HG03103 (cell line): ENCODE data around the gene SERPINB6.
"Not testable (repeated sequence)": the region's sequence is repeated elsewhere in the genome, so short reads cannot be mapped to it uniquely, and the experiment has no call there.

Experiments
- ATAC-seq: cut with Tn5 transposase; IDR thresholded peaks from one replicate; pipeline ENCODE4 v1.9.1; 2021; ENCODE audit warnings: low read depth; ENCODE audit not compliant: unreplicated experiment

Gene SERPINB6

DNA sequence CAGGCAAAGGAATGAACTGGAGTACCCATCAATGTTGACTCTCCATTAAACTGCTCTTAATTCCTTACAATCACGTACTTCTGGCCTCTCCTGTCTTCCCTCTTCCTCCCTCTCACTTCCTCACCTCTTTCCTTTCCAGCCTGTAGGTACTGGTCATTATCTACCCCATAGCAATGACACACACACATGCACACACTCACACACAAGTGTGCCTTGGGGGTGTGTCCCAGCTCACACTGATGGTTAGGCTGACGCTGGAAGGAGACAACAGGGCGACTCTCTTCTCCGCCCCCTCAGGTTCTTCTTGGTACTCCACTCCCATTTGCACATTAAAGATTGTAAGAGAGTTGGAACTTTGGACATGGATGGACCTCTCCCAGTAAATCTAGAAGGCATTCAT lies 54.3 kb downstream of the SERPINB6 start:
- no peak for ATAC-seq

DNA sequence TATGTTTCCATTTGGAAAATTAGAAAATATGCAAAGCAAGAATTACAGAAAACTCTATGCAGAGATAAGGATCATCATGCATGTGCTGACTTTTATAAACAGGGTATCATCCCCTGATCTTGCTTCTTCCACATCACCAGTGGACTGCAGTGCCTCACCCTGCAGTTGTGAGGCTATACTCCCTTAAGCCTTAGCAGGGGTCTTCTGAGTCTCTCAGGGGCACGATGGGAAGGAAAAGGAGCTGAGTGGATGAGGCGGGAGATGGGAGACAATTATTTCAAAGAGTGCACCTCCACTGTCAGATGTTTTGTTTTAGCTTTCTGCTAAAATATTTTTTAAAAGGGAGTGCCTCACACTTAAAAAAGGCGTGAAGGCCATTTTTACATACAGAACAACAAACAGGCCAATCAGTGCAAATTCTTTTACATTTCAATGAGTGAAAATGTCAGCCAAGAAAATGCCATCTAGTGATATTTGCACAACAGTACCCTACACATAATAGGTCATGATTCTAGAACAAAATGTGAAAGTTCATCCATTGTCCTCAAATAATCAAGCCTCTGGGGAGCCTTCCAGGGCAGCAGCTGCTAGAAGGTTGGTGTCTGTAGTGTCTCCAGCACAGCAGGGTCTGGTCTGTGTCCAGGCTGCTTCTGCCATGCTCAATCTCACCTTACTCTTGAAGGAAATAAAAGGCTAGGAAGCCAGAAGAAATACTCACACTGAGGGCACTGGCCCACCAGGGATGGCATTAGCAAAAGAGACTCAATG lies 55.0 kb downstream of the SERPINB6 start:
- no peak for ATAC-seq

DNA sequence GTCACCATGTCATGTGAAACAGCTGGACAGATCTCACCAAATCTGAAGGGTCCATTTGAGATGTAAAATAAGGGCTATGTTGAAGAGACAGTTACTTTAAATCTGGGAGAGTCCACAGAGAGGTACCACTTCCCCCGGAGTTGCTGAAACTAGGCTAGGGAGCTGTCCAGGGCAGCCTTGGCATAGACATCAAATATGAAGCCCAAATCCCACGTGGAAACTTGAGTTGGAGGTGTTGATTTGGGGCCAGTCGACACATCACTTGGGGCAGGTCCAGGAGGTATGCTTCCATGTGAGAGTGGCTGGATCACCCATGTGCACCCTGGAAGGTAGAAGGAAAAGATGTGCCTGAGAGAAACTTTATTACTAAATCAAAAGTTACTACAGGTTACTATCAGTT lies 56.2 kb downstream of the SERPINB6 start:
- no peak for ATAC-seq

DNA sequence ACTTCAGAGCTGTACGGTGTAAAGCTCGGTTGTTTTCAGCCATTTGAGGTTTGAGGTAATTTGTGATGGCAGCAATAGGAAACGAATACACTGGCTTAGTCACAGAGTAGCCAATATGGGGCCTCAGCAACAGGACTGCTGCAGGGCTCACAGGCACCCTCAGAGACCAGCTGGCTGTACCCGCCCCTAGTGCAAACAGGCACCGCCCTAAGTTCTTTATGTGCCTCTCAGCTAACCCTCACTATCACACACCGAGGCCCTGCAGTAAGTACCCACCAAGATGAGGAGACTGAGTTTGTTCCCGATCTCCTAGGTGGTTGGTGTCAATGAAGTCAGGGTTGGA lies 57.1 kb downstream of the SERPINB6 start:
- ATAC-seq = no peak

DNA sequence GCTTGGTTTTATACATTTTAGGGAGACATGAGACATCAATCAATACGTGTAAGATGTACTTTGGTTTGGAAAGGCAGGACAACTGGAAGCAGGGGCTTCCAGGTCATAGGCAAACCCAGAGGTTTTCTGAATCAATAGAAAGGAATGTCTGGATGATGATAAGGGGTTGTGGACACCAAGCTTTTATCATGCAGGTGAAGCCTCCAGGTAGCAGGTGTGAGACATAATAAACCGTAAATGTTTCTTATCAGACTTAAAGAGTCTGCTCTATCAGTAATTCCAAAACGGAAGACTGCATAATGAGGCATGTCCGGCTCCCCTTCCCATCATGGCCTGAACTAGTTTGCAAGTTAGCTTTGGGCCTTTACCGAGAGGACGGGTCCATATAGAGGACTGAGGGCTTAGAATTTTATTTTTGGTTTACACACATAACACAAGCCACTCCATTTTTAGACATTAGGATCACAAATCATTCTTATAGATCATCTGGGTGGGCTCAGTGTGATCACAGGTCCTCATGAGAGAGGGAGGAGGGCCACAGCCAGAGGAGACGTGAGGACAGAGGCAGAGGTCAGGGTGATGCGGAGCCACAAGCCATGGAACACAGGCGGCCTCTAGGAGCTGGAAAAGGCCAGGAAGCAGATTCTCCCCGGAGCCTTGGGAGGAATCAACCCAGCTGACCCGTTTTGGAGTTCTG lies 57.6 kb downstream of the SERPINB6 start:
- no peak for ATAC-seq

DNA sequence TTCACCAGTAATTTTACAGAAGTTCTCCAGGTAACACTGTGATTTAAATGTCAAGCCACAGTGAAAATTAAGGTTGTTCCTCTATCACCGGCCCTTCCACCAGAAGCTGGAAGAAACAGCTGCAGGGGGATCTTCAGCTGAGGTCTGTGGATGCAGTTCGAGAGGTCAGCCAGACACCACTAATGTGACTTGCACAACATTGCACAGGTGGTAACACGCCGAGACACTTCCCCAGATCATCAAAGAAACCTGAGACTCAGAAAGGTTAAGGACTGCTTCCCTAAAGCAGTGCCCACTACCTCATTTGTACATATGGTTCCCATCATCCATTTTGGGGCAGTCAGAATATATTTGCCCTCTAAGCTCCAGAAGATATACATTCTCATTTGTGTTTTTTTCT lies 60.2 kb downstream of the SERPINB6 start:
- no peak for ATAC-seq

DNA sequence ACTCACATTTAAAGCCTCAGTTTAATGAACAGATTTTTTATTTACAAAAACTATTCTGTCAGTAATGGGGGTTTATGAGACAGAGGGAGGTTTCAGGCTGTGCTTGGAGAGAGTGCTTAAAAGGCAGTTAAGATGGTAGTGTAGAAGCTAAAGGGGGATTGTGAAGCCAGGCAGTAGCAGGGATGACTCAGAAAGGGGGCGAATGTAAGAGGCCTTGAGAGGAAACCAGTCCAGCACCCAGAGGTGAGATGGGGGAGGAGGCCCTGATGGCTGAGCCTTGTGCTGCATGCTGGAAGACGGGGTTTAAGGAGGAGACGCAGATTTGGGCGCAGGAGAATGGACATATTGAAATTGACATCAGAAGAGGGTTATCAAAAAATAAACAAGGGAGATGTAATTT lies 61.6 kb downstream of the SERPINB6 start:
- no peak for ATAC-seq

DNA sequence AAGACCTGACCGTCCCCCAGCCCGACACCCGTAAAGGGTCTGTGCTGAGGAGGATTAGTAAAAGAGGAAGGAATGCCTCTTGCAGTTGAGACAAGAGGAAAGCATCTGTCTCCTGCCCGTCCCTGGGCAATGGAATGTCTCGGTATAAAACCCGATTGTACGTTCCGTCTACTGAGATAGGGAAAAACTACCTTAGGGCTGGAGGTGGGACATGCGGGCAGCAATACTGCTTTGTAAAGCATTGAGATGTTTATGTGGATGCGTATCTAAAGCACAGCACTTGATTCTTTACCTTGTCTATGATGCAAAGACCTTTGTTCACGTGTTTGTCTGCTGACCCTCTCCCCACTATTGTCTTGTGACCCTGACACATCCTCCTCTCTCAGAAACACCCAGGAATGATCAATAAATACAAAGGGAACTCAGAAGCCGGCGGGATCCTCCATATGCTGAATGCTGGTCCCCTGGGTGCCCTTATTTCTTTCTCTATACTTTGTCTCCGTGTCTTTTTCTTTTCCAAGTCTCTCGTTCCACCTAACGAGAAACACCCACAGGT lies 62.2 kb downstream of the SERPINB6 start:
- ATAC-seq = not testable (repeated sequence)

DNA sequence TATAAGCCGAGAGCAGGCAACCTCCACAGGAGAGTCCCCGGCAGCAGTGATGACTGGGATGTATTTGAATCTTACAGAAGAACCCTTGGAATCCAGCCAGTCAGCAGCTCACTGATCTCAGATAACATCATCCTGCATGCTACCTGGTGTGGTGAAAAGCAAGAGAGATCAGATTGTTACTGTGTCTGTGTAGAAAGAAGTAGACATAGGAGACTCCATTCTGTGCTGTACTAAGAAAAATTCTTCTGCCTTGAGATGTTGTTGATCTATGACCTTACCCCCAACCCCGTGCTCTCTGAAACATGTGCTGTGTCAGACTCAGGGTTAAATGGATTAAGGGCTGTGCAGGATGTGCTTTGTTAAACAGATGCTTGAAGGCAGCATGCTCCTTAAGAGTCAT lies 62.9 kb downstream of the SERPINB6 start:
- ATAC-seq = not testable (repeated sequence)

DNA sequence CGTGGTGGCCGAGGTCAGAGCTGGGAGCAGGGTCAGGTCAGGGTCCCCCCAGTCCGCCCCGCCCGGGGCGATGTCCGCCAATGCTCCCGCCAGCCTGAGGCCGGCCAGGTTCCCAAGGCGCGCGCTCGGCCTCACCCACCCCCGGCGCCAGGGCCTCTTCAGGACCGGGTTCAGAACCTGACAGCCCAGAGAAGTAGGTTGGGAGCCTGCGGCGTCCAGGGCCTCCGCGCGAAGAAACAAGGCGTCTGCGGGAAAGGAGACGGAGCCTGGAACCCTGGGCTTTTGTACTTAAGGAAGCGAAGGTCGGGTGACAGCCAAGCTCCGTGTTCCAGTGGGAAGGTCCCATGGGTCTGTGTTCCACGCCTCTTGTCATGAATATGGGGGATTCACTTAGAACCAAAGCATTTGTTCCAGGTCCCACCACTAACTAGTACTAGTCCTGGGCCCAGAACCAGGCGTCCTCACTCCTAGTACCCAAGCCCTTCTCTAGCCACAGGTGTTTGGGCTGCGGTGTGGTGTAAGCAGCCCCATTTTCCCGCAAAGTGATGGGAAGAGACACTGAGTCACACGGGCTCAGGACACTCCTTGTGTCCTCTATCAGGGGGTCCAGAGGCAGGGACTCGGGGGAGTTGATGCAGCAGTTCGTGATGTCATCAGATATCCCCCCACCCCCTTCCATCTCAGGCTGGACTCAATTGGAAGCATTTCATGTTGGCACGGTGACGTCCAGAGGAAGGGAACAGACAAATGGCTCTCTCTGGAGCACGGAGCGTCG lies 67.8 kb downstream of the SERPINB6 start:
- peak; percentile 7 for ATAC-seq

DNA sequence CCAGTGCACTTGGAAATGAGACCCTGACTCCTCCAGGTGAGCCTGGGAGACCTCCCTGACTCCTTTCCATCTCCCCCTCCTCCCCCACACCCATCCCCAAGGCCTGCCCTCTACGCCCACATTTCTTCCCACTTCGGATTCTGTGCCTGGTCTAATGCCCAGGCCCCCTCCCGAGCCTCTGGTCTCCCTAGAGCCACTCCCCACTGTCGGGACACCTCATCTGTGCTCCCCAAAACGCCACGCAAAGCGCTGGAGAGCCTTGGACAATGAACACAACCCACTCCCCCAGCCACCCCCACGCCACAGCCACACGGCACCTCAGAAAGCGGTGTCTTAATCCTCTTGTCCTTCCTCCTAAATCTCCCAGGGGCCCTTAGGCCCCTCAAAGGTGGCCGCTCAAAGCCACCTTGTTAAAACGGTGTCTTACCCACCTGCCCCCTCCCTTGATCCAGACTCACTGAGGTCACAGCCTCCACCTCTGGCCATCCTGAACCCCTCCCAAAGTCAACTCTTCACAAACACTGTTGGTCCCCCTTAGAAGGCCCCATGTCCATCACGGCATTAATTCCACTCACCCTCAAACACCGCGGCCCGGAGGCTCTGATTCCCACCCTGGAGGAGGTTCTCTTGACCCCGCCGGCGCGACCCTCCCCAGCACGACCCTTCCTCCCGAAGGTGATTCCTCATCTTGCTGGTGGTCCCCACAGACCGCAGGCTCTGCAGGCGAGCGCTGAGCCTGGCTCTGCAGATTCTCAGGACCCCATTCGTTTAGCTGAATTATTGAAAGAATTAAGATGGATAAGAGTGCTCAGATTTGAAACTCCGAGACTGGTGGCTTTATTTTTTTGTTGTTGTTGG lies 69.5 kb downstream of the SERPINB6 start:
- not testable (repeated sequence) for ATAC-seq

DNA sequence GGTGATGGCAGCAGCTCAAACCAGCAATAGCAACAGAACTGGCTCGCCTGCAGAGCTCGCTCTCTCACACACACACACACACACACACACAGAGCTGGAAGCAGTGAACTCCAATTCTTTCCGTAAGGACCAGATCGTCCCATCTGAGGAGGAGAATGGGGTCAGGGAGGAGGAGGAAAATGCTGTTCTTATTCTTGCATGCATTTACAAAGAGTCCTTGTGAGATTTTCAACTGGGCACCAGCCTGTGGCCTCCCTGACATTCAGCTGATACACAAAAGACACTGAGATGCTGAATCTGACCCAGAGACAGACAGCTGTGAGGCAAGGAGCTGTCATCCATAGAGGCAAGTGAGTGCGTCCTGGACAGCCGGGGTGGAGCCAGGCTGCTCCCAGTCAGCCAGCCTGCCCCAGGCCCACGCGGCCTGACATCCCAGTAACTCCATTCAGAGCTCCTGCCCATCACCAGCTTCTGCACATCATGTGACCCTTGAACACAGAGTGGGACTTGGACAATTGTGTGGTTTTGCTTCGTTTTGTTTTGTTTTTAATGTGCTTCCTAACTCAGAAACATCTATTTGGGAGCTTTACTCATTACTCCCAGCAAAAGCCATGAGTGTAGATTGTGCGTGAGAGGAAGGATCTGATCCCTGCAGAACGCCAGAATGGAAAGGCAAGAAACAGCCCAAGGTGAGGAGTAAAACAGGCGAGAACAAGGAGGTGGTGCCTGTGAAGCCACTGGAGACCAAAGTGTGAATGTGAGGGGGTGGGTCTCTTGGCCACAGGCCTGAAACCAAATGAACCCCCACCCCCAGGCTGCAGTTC lies 70.3 kb downstream of the SERPINB6 start:
- no peak for ATAC-seq

DNA sequence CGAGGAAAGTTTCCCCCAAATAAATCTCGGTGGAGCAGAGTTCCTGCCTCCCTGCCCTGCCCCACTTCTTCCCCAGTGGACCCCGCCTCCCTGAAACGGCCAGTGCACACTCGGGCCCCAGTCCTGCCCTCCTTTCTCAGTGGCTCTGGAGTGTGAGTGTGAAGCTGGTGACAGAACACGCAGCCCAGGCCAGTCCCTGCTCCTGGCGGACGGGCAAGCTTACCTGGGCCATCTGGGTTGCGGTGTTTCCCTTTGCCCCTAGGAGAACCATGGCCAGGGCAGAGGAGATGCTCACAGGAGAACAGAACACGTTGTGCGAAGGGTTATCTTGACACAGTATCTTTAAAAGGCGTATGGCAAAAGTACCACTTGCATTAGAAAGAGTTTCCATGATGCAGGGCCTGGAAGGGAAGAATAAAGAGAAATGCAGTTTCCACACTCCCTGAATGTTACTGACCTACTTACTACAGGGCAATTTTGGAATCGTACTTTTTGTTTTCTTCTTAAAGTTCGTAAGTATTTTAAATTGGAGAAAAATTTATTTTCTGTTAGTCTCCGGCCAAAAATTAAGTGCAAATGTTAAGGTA lies 71.1 kb downstream of the SERPINB6 start:
- no peak for ATAC-seq

DNA sequence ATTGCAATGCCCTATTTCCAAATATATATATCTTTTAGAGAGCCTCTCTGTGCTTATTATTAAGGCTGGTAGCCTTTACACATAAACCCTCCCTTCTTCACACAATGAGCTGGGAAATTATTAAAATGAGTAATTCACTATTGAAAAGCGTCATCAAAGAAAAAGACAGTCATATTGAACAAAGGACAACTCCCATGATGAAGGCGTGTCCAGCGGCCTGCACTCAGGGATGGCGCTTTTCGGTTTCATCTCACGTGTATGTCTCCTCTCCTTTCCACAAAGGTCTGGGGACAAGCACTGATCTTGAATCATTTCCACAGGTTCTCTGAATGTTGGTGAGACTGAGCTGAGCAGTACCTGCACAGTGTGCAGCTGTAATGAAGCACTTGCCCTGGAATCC lies 71.8 kb downstream of the SERPINB6 start:
- ATAC-seq = no peak
